Activated CD4-positive, alpha-beta T cell treated with anti-CD3 and anti-CD28 coated beads, Interleukin-10, Interleukin-2, amounts not matched to agents 100 ng/mL and 50 ng/mL, durations not matched to agents 16 hours and 8 hours (primary cell): ENCODE results near the gene CSNK1A1.
"Not testable (repeated sequence)": the region's sequence is repeated elsewhere in the genome, so short reads cannot be mapped to it uniquely, and the experiment has no call there.

ENCODE experiments used
- DNase-seq: peaks from one replicate; pipeline ENCODE4 v3.0.0-alpha.2; 2020

Gene CSNK1A1

DNA sequence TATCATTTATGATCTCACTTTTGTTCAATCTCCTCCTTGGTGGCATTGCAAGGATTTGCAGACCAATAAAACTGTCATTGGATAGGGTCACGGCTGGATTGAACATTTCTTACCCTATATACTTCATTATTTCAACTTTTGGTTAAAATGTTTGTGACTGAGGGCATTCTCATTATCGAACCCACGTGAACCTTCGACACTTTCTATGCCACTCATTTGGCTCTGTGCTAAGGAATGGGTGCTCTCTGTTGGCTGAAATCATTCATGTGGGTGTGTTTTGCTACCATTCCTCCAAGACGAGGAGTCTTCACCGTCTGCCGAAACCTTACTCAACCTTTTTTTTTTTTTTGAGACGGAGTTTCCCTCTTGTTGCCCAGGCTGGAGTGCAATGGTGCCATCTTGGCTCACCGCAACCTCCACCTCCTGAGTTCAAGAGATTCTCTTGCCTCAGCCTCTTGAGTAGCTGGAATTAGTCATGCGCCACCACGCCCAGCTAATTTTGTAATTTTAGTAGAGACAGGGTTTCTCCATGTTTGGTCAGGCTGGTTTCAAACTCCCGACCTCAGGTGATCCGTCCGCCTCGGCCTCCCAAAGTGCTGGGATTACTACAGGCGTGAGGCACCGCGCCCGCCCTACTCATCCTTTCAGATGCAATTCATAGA lies 62.5 kb downstream of the CSNK1A1 start:
- no peak for DNase-seq

DNA sequence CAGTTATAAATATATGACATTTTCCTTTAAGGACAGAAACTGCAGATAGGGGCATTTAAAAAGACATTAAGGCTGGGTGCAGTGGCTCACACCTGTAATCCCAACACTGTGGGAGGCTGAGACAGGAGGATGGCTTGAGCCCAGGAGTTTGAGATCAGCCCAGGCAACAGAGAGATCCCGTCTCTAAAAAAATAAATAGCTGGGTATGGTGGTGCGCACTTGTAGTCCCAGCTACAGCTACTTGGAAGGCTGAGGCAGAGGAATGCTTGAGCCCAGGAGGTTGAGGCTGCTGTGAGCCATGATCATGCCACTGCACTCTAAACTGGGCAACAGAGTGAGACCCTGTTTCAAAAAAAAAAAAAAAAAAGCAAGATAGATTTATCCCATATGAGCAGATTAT lies 63.6 kb downstream of the CSNK1A1 start:
- no peak for DNase-seq

DNA sequence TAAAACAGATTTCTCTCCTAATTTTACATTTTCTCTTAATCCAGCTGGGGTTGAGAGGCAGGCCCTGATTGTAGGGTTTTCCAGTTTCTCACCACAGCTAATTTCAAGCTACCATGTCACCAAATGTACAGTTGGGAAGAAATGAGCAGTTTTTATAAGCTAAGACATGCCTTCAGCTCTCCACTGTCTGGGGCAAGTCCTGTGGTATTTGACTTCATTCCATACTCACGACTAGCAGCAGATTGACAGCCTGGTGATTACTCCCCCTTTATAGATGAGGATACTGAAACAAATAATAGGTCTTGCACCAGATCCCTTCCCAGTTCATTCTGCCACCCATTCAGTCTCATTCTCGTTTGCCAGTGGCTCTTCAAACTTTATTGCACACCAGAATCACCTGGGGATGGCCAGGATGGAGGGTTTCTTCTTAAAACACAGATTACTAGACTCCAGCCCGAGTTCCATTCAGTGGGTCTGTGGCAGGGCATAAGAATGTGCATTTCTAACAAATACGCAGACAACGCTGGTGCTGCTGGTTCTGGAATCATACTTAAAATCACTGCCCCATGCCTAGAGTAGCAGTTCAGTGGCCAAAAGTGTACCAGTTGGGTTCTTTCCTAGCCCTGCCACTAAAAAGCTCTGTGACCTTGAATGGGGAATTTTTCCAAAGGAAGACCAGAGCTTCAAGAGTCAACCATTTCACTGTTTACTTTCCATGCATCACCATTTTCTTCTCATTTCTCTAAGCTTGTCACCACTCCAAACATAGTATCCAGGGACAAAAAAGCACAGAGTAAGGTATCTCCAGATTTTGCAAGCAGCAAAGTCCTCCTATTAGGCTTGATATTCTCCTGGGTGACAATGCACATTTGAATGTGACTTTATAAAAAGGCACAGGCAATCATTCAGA lies 64.3 kb downstream of the CSNK1A1 start:
- DNase-seq = no peak

DNA sequence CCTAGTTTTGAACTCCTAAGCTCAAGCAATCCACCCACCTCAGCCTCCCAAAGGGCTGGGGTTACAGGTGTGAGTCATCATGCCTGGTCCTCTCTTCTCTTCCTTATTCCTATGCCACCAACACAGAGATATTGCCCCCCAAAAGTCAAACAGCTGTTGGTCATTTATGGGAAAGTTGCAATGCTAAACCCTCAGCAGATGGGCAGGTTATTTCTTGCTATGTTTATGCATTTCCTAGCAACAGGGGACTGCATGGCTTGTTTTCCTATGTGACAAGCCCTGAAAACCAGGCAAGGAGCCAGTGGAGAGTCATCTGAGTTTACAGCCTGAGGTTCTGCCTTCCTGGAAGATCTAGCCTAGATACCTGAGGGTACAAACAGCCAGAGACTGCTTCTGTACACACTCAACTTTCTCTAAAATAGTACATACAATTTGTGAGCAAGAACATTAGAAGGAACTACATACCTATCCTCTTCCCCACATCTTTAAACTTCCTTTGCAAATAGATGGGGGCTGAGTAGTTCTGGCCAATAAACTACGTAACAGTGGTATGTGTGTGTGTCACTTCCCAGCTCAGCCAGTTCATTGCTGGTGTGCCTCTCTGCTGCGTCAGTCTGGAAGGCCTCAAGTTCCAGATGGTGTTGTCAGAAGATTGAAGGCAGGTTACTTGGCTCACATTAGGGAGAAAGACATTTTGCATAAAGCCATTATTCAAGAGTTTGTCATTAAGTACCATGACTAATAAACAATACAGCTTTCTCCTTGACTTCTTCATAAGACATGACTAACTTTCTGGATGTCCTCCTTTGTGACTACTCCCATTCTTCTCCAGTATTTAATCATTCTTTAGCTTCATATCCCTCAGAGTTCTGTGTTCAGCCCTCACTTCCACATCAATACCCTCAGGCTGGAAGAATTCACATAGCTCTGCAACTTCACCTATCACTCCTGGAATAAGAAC lies 65.3 kb downstream of the CSNK1A1 start:
- no peak for DNase-seq

DNA sequence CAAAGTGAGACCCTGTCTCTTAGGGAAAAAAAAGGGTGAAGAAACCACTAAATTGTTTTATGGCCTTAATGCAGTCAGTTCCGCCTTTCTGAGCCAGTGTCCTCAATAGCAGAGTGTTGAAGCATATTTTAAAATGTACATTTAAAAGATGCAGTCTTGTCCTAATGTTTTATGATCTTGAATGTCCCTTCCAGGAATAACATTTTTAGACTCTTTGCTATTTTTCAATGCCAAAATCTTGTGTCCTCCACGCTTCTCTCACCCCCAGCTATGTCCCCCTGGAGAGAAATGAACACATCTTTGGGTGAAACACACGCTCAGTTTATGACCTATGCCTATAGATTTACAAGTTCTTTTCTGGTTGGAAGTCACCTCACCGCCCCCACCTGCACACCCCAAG lies 69.8 kb downstream of the CSNK1A1 start:
- no peak for DNase-seq

DNA sequence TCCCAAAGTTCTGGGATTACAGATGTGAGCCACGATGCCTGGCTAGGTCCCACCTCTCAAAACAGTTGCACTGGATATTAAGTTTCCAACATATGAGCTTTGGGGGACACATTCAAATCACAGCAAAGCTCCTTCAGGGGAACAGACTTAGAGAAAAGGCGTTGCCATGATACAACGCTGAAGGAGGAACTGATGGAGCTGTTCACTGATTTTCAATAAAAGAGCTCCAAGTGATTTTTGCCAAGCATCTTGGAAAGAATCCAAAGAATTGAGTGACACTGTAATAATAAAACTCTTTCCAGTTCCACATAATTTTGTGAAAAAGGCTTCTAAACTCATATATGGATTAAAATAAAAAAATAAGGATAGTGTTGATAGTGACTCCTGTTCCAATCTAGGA lies 72.5 kb downstream of the CSNK1A1 start:
- no peak for DNase-seq

DNA sequence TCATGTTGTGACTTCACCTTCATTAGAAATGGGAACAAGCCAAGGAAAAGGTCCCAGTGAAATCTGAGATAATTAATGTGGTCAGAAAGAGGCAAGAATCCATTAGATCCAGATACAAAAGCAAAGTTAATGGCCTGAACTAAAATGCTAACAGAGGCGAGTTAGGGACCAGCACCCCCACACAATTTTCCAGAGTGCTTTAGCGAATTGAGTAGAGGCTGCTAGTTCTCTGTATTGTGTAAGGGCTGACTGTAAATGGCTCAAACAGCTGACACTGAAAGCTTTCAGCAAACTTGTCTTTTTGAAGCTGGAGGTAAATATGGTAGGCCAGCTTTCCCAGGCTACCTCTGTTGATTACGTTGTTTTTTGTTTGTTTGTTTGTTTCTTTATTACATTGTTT lies 75.5 kb downstream of the CSNK1A1 start:
- DNase-seq = no peak

DNA sequence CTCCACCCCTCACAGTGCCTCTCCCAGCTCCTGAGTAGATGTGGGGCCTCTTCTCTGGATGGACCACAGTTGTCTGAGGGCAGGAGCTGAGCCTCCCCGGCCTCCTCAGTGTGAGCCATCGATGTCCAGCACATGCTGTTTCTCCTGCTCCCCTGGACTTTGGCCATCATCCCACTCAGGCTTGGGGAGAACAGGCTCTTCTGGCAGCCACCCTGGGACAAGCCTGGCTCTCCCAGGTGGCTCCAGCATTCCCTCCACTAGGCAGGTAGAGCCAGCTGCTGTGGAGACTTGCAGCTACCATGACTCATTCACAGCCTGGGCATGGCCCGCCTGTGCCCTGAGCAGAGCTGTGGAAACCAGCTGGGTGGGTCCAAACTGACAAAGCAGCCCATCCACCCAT lies 77.0 kb downstream of the CSNK1A1 start:
- no peak for DNase-seq

DNA sequence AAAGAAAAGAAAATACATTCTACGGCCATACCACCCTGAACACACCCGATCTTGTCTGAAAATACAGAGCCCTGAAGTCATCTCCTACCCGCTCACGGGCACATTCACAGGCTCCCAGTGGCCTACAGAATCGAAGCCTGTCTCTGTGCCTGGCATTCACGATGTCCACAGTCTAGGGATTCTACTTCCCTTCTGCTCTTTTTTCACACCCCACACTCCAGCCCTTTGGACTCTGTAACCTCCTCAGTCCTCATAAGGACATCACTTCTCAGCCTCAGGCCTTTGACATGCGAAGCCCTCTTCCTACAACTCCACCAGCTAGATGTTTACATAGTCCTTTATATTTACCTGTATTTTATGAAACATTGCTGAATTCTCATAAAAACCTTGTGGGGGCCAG lies 77.8 kb downstream of the CSNK1A1 start:
- no peak for DNase-seq

DNA sequence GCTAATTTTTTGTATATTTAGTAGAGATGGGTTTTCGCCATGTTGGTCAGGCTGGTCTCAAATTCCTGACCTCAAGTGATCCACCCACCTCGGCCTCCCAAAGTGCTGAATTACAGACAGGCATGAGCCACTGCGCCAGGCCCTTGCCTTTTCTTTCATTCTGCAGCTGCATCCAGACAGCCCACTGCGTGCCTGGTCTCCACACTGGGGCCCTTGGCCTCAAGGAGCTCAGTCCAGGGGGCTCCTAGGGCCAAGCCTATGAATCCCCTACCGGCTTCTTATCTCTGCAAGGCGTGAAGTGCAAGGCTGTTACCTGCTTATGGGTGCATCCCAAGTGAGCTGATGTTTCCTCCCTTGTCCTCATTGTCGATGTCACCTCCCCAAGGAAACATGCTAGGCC lies 78.8 kb downstream of the CSNK1A1 start:
- DNase-seq = no peak

DNA sequence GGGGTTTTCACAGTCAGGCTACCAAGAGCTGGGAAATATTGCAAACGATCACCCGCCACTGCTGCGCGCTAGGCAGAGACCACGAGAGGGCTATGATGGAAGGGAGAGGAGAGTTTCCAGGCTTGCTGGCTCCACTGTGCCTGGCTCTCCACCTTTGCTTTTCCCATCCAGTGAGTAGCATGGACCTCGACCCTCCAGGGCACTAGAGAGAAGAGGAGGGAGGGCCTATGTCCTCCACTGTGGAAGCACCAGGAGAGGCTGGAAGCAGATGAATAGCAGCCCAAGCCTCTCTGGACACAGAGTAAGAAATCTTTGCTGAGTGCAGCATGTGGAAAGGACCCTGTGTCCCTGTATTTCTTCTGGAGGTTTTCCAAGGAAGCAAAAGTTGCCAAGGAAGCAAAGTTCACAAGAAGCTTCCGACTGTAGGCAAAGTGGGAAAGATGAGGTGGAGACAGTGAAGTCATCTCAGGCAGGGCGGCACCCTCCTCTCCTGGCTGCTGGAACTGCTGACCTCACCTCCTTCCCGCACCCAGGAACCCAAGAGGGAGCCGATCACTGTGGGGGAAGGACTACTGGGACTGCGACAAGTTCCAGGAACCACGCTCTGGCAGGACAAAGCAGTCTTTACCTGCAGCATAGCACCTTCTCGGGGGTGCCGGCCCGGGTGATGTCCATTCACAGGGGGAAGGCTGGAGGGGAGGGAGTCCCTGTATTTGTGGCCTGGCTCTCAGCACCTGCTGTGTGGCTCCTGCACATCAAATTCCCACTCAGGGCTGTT lies 79.6 kb downstream of the CSNK1A1 start:
- no peak for DNase-seq

DNA sequence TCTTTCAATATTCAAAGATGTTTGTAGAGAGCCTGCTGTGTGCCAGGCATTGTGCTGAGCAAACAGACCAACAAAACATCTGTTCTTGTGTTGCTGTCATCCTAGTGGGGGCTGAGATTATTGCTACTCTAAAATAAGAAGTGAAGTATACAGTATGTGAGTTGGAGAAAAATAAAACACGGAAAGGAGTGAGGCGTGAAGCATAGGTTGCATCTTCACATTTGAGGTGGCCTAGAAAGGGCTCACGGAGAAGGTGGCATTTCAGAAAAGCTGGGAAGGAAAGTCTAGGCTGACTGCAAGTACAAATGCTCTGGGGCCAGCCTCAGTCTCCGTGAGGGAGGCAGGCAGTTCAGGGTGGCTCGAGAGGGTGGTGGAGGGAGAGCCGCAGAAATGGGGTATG lies 80.3 kb downstream of the CSNK1A1 start:
- no peak for DNase-seq

DNA sequence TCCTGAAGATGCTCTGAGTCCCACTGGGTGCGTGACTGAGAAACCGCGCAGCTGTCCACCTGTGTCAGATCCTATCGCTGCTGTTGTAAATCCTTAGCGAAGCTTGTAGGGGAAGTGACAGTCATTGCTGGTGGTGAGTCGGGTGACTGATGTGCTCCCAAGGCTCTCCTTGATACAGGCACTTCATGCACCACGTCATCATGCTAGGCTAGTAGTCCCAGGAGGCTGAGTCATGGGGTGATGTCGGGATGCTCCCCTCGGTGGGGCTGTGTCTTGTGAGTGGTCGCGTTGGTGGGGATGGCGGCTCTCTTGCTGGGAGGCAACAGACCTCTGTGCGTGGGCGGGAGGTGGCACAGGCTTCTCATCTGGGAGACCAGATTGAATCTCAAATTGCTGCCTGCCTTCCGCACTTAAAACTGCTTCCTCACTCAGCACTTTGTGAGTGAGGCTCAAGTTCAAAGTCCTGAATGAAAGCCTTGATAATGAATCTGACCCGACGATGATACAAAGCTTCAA lies 84.7 kb downstream of the CSNK1A1 start:
- no peak for DNase-seq

DNA sequence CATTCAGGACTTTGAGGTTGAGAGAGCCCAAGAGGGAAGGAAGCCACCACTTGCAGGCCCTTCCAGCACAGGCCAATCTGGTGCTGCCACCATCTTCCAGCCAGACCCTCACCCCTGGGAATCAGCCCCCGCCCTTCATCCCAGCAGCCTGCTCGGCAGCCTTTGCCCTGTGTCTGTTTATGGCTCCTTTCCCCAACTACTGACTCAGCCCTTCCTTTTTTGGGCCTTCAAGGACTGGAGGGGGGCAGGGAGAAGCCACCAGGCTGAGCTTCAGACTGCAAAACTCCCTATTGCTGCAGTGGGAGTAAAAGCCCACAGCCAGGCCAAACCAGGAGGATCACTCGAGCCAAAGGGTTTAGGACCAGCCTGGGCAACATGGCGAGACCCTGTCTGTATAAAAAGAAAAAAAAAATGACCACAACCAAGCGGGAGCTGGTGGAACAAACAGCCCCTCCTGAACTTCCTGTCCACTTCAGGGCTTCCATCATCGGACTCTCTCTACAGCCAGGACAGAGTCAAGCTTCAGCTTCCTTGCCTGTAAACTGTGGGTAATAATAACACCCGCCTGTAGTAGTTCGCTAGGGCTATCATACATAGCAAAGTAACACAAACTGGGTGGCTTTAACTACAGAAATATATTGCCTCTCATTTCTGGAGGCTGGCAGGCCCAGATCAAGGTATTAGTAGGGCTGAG lies 86.3 kb downstream of the CSNK1A1 start:
- DNase-seq = no peak

DNA sequence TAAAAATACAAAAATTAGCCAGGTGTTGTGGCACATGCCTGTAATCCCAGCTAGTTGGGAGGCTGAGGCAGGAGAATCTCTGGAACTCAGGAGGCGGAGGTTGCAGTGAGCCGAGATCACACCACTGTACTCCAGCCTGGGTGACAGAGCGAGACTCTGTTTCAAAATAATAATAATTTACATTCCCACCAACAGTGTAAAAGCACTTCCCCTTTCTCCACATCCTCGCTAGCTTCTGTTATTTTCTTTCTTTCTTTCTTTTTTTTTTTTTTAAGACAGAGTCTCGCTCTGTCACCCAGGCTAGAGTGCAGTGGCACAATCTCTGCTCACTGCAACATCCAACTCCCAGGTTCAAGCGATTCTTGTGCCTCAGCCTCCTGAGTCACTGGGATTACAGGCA lies 89.3 kb downstream of the CSNK1A1 start:
- not testable (repeated sequence) for DNase-seq

DNA sequence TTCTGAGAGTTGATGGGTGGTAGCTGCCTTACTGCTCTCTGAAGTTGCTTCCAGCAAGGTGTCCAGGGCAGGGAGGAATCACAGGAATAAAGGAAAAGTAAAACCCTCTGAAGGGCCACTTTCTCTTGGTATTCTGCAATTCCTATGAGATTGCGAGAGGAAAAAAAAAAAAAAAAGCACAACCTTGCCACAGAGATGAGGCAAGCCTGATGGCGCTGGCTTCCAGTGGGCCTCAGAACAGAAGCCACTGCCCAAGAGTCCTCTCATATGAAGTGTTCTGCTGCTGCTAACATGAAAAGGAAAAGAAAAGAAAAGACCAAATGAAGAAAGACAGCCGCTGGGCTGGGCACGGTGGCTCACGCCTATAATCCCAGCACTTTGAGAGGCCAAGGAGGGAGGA lies 91.3 kb downstream of the CSNK1A1 start:
- DNase-seq = no peak

DNA sequence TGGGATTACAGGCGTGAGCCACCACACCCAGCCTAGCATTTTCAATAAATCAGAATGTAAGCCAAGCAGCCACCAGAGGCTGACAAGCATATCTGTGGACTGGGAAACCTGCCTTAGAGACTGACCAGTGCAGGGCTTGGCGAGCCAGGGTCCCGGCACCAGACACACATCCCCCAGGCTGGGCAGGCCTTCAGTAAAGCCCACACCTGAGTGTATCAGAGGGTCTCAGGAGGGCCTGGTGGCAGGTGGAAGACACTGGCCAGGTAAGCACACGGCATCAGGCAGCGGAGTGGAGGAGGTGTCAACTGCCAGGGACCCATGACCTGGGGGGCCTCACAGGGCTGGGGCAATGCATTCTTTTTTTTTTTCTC lies 93.9 kb downstream of the CSNK1A1 start:
- no peak for DNase-seq

DNA sequence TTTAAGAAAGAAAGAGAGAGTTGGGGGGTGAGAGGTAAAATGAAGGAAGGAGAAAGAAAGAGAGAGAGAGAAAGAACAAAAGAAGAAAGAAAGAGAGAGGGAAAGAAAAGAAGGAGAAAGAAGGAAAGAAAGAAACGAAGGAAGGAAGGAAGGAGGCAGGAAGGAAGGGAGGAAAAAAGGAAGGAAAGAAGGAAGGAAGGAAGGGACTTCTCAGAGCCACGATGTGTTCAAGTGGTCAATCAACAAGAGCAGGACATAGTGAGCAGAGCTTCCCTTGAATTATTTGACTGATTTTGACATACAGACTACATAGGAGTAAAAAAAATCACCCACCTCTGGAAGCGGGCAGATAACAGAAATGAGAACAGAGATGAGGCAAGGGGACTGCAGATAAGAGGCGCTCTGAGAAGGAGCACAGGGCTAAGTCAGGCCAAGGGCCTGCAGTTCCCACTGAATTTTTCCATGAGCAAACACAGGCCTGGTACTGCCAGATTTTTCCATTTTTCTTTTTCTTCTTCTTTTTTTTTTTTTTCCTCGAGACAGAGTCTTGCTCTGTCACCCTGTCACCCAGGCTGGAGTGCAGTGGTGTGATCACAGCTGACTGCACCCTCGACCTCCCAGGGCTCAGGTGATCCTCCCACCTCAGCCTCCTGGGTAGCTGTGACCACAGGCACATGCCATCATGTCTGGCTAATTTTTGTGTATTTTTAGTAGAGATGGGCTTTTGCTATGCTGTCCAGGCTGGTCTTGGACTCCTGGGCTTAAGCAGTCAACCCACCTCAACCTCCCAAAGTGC lies 94.4 kb downstream of the CSNK1A1 start:
- DNase-seq = no peak

DNA sequence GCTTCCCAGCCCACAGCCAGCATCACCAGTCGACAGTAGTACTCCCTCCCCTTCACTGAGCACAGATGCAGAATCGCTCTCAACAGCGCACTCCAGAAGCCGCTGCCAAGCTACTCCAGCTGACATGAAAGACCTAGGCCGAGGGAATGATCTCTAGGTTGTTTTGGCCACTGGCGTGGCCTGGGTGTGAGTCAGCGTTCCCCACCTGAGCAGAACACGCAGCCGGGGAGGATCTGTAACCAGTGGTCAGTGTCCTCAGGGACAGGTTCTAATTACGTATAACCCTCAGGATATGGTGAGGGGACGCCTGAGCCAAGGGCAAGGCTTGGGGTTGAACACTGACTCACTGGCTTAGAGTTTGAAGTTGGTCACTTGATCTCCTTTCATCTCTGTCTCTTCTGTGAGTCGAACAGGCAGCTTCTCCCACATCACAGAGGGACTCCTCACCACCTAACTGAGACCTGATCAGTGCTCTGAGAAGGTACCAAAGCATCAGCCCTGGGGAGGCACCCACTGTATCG lies 95.3 kb downstream of the CSNK1A1 start:
- no peak for DNase-seq

DNA sequence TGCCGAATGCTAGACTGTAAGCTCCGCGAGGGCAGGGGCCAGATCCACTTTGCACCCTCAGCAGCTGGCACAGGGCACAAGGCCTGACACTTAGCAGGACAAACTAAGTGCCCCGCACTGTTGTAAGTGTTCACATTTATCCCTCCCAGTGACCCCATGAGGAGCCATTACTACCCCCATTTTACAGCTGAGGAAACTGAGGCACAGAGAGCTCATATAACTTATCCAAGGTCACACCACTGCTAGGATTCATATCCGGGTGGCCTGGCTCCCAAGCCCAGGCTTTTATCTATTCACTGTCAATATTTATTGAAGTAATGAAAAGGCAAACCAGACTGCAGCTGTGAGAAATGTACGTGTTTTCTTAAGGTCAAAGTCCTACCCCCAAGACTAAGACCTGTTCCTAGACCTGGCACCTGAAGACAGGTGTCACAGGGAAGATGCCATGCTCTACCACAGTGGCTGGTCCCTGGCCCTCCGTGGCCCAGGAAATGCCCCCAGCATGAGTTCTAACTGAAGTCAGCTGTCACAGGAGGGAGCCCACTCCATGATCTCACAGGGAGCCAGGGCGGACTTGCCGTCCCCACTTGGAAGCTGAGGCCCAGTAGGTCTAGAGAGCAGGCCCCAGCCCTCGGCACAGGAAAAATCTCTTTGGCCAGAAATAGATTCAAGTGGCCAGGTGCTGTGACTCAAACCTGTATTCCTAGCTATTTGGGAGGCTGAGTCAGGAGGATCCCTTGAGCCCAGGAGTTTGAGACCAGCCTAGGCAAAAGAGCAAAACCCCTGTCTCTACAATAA lies 97.4 kb downstream of the CSNK1A1 start:
- DNase-seq = no peak
